ENCODE measurements around the gene UBR2. TPM values are rescaled to one million over a fixed set of nuclear protein-coding genes. Genes with fewer than 3 reads are reported as not detected.

UBR2 gene
- total and polyA plus RNA-seq, 2 of the 13 experiments (the other 11 are each of a cell fraction or from before 2014, with no cell fraction given): 17.6 to 29.3 TPM

DNA sequence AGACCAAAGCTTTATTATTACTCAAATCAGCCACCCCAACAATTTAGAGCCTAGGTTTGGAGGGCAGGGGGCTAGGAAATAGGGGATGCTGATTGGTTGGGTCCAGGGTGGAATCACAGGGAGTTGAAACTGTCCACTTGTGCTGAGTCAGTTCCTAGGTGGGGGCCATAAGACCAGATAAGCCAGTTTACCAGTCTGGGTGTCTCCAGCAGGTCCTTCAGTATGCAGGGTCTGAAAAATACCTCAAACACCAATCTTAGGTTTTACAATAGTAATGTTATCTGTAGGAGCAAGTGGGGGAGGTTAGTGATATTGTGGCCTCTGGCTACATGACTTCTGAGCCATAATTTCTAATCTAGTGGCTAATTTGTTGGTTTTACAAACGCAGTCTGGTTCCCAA is 63.2 kb downstream of the UBR2 start:
- DNase-seq (ENCODE audit: low spot score): no peak
- FAIRE-seq: no peak
- no peak overlapping the region for H2AFZ ChIP-seq (ENCODE audit: low read length)
- H3K4me2 ChIP-seq (ENCODE audit: low read depth, low read length): no peak overlapping the region
- H3K9me3 ChIP-seq (ENCODE audit: low read length): no peaks in the 10 kb centered on the region
- intact Hi-C loops (cut with micrococcal nuclease; ENCODE audit: unreplicated experiment) (no loop called here), in situ Hi-C loops (cut with HindIII; ENCODE audit: extremely low pct_ligation_motif_present, low pct_unique_long_range_greater_than_20kb) (no loop called here)
- no peaks in the 10 kb centered on the region for H3K27me3 ChIP-seq (ENCODE audit: control insufficient read depth in 1 of 2, insufficient read depth in 2 of 2, low read length in 2 of 2)
- no TSS peak for BruUV-seq (replicated peaks)
- no peaks in the 10 kb centered on the region for H3K79me2 ChIP-seq (ENCODE audit: insufficient read depth, low read length)
- 96% methylated on average over 1 of the region's 1 CpG for WGBS (ENCODE audit: low lambda C conversion rate)
- no peak for ATAC-seq
- no peaks in the 10 kb centered on the region for H4K20me1 ChIP-seq (ENCODE audit: insufficient read depth, low read length)
- CTCF ChIA-PET (ENCODE audit: low intra/inter-chr PET ratio, low total read pairs): no interaction called here
- no peak overlapping the region for H3K4me3 ChIP-seq (replicated peaks in 1 of 3; ENCODE audit: insufficient read depth in 1 of 3, low read depth in 2 of 3, low read length in 3 of 3)
- TF ChIP-seq MAFK (conservative IDR thresholded peaks at IDR 0.05 in 1 of 2, IDR thresholded peaks at IDR 0.05 in 1 of 2; ENCODE audit: low read length in 2 of 2) (peak in 1 of 2 experiments; percentile 16; a peak in 1 of 4 replicates), REL (CRISPR knock-in tag; conservative IDR thresholded peaks at IDR 0.05) (no peak), NAIF1 (CRISPR knock-in tag; IDR thresholded peaks at IDR 0.05; ENCODE audit: borderline replicate concordance) (no peak), STAT5B (CRISPR knock-in tag; IDR thresholded peaks at IDR 0.05) (no peak), ZFY (CRISPR knock-in tag; IDR thresholded peaks at IDR 0.05) (no peak)
- H3K27ac ChIP-seq (ENCODE audit: extremely low read length, insufficient read depth, low read length): no peak overlapping the region
- H3K9ac ChIP-seq (ENCODE audit: insufficient read depth, low read depth, low read length): no peak overlapping the region
- peaks cover 10% of the 10 kb centered on the region; the same call in 1 of the 2 replicates for H3K4me1 ChIP-seq (ENCODE audit: insufficient read depth, low read length)
- peaks cover 4 to 33% of the 10 kb centered on the region in 2 experiments for H3K36me3 ChIP-seq (replicated peaks in 1 of 2; ENCODE audit: control insufficient read depth in 1 of 2, insufficient read depth in 2 of 2, low read length in 2 of 2)
- POLR2A ChIA-PET: no interaction called here

DNA sequence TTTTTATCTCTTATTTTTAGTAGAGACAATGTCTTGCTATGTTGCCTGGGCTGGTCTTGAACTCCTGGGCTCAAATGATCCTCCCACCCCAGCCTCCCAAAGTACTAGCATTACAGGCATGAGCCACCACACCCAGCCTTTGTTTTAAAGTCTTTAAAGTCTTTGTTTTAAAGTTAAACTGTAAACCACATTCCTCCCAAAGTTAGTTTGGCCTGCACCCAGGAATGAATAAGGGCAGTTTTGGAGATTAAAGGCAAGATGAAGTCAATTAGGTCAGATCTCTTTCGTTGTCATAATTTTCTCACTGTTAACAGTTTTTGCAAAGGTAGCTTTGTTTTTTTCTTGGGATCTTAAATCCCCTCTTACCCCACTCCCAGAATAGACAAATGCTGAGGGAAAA is 63.8 kb downstream of the UBR2 start:
- no peak overlapping the region for H3K9ac ChIP-seq (ENCODE audit: insufficient read depth, low read depth, low read length)
- H3K79me2 ChIP-seq (ENCODE audit: insufficient read depth, low read length): no peaks in the 10 kb centered on the region
- intact Hi-C loops (cut with micrococcal nuclease; ENCODE audit: unreplicated experiment) (no loop called here), in situ Hi-C loops (cut with HindIII; ENCODE audit: extremely low pct_ligation_motif_present, low pct_unique_long_range_greater_than_20kb) (no loop called here)
- TF ChIP-seq MYPOP (CRISPR knock-in tag; IDR thresholded peaks at IDR 0.05) (no peak), SOX13 (IDR thresholded peaks at IDR 0.05) (no peak), SOX13 (CRISPR knock-in tag; conservative IDR thresholded peaks at IDR 0.05 in 1 of 2, IDR thresholded peaks at IDR 0.05 in 1 of 2) (peak in 1 of 2 experiments; percentile 33; a peak in 2 of 4 replicates), IKZF1 (IDR thresholded peaks at IDR 0.05) (no peak), ZFP36 (IDR thresholded peaks at IDR 0.05; ENCODE audit: borderline replicate concordance, low read depth, low read length, partially characterized antibody) (no peak), PITX1 (CRISPR knock-in tag; IDR thresholded peaks at IDR 0.05) (no peak), ZNF589 (CRISPR knock-in tag; conservative IDR thresholded peaks at IDR 0.05) (no peak), BHLHE40 (IDR thresholded peaks at IDR 0.05; ENCODE audit: low read length) (no peak)
- TF ChIP-seq, protein P1, sequence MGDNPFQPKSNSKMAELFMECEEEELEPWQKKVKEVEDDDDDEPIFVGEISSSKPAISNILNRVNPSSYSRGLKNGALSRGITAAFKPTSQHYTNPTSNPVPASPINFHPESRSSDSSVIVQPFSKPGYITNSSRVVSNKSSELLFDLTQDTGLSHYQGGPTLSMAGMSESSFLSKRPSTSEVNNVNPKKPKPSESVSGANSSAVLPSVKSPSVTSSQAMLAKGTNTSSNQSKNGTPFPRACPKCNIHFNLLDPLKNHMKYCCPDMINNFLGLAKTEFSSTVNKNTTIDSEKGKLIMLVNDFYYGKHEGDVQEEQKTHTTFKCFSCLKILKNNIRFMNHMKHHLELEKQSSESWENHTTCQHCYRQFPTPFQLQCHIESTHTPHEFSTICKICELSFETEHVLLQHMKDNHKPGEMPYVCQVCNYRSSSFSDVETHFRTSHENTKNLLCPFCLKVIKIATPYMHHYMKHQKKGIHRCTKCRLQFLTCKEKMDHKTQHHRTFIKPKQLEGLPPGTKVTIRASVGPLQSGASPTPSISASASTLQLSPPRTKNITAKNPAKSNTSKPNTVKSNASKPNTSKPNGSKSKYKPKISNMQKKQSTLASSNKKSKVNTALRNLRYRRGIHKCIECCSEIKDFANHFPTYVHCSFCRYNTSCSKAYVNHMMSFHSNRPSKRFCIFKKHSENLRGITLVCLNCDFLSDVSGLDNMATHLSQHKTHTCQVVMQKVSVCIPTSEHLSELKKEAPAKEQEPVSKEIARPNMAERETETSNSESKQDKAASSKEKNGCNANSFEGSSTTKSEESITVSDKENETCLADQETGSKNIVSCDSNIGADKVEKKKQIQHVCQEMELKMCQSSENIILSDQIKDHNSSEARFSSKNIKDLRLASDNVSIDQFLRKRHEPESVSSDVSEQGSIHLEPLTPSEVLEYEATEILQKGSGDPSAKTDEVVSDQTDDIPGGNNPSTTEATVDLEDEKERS (CRISPR knock-in tag; IDR thresholded peaks at IDR 0.05): no peak
- 90% methylated on average over 1 of the region's 1 CpG for WGBS (ENCODE audit: low lambda C conversion rate)
- H3K27me3 ChIP-seq (ENCODE audit: control insufficient read depth in 1 of 2, insufficient read depth in 2 of 2, low read length in 2 of 2): no peaks in the 10 kb centered on the region
- peaks cover 10% of the 10 kb centered on the region; the same call in 1 of the 2 replicates for H3K4me1 ChIP-seq (ENCODE audit: insufficient read depth, low read length)
- H3K4me2 ChIP-seq (ENCODE audit: low read depth, low read length): no peak overlapping the region
- ATAC-seq (no peak), FAIRE-seq (no peak), DNase-seq (ENCODE audit: low spot score) (no peak)
- ChIA-PET POLR2A (no interaction called here), CTCF (ENCODE audit: low intra/inter-chr PET ratio, low total read pairs) (no interaction called here)
- BruUV-seq (replicated peaks): no TSS peak
- no peak overlapping the region for H3K27ac ChIP-seq (ENCODE audit: extremely low read length, insufficient read depth, low read length)
- no peak overlapping the region for H2AFZ ChIP-seq (ENCODE audit: low read length)
- no peaks in the 10 kb centered on the region for H4K20me1 ChIP-seq (ENCODE audit: insufficient read depth, low read length)
- no peaks in the 10 kb centered on the region for H3K9me3 ChIP-seq (ENCODE audit: low read length)
- H3K36me3 ChIP-seq (replicated peaks in 1 of 2; ENCODE audit: control insufficient read depth in 1 of 2, insufficient read depth in 2 of 2, low read length in 2 of 2): peaks cover 7 to 39% of the 10 kb centered on the region in 2 experiments
- H3K4me3 ChIP-seq (replicated peaks in 1 of 3; ENCODE audit: insufficient read depth in 1 of 3, low read depth in 2 of 3, low read length in 3 of 3): no peak overlapping the region
